ENCODE measurements around the gene HNRNPUL1. TPM values are rescaled to one million over a fixed set of nuclear protein-coding genes. Genes with fewer than 3 reads are reported as not detected.
"Not testable (repeated sequence)": the region's sequence is repeated elsewhere in the genome, so short reads cannot be mapped to it uniquely, and the experiment has no call there.

Gene HNRNPUL1
- 63.3 and 171 TPM in 2 replicates for total RNA-seq

- DNase-seq = peak; percentile 100
These were observed at the start of gene HNRNPUL1 for GRCh38 chr19:41263850-41264580. HNRNPUL1 (plus strand) TSS chr19:41264372; CDS start chr19:41264504, 132 bp downstream.

- DNase-seq = no peak
These were observed 46.4 kb upstream of the HNRNPUL1 start for GRCh38 chr19:41217741-41218140.

GRCh38 chr19:41218249-41218614 lies 45.9 kb upstream of the HNRNPUL1 start:
- no peak for DNase-seq

GRCh38 chr19:41218615-41219507 lies 45.3 kb upstream of the HNRNPUL1 start, which contains the start of gene AXL:
AXL (plus strand) TSS chr19:41219223; CDS start chr19:41219393, 170 bp downstream.
- peak; percentile 65 for DNase-seq

- peak; percentile 37 for DNase-seq
These were observed 44.1 kb upstream of the HNRNPUL1 start for GRCh38 chr19:41219924-41220567.

GRCh38 chr19:41220811-41221210 lies 43.4 kb upstream of the HNRNPUL1 start:
- no peak for DNase-seq

GRCh38 chr19:41221514-41222205 lies 42.5 kb upstream of the HNRNPUL1 start:
- DNase-seq = no peak

- DNase-seq = no peak
These were observed 41.9 kb upstream of the HNRNPUL1 start for GRCh38 chr19:41222240-41222639.

GRCh38 chr19:41223431-41224234 lies 40.5 kb upstream of the HNRNPUL1 start:
- peak; percentile 76 for DNase-seq

- no peak for DNase-seq
These were observed 39.5 kb upstream of the HNRNPUL1 start for GRCh38 chr19:41224632-41225031.

GRCh38 chr19:41225238-41226052 lies 38.7 kb upstream of the HNRNPUL1 start:
- peak; percentile 90 for DNase-seq

GRCh38 chr19:41226053-41226873 lies 37.9 kb upstream of the HNRNPUL1 start:
- DNase-seq = peak; percentile 67

- DNase-seq = no peak
These were observed 37.2 kb upstream of the HNRNPUL1 start for GRCh38 chr19:41226874-41227390.

GRCh38 chr19:41228486-41228885 lies 35.7 kb upstream of the HNRNPUL1 start:
- DNase-seq = no peak

GRCh38 chr19:41229338-41229737 lies 34.8 kb upstream of the HNRNPUL1 start:
- DNase-seq = not testable (repeated sequence)

- no peak for DNase-seq
These were observed 33.9 kb upstream of the HNRNPUL1 start for GRCh38 chr19:41230067-41230857.

GRCh38 chr19:41232686-41233085 lies 31.5 kb upstream of the HNRNPUL1 start:
- no peak for DNase-seq

- DNase-seq = no peak
These were observed 30.4 kb upstream of the HNRNPUL1 start for GRCh38 chr19:41233748-41234240.

Data from dermis blood vessel endothelial cell (primary cell).